Left ventricle myocardium inferior (tissue), 1 donor: ENCODE measurements around the gene LSR. TPM values are rescaled to one million over a fixed set of nuclear protein-coding genes. Genes with fewer than 3 reads are reported as not detected.

Source experiments
- DNase-seq: peaks from one replicate; pipeline ENCODE4 v3.0.0-alpha.2; 2020
- H3K27ac ChIP-seq: fragments of 200-600 bp; replicated peaks from 2 replicates; pipeline ENCODE4 v1.8.0; 2021
- H3K27me3 ChIP-seq: fragments of 200-600 bp; 2 replicates; pipeline ENCODE4 v1.8.0; 2021; ENCODE audit warnings: low read depth
- H3K36me3 ChIP-seq: fragments of 200-600 bp; 2 replicates; pipeline ENCODE4 v1.8.0; 2021
- H3K4me1 ChIP-seq: fragments of 200-600 bp; 2 replicates; pipeline ENCODE4 v1.8.0; 2021
- H3K4me3 ChIP-seq: fragments of 200-600 bp; 2 replicates; pipeline ENCODE4 v1.8.0; 2021; ENCODE audit warnings: mild to moderate bottlenecking, moderate library complexity
- H3K9me3 ChIP-seq: fragments of 200-600 bp; replicated peaks from 2 replicates; pipeline ENCODE4 v1.8.0; 2021
- intact Hi-C: fragments of 100-400 bp; cut with micrococcal nuclease; formaldehyde crosslinking; loops from one replicate; pipeline ENCODE4 v1.11.0; 2022
- total RNA-seq: library from RNA; stranded (reverse); fragmentation: NEBNext Ultra II Directional; extraction: Animal tissue kit (Norgen Biotek cat#: 25700); gene quantifications from one replicate; pipeline ENCODE4 v1.2.1, GENCODE V29; 2021
- TF ChIP-seq, protein P1 (sequence below): fragments of 200-600 bp; IDR thresholded peaks from 2 replicates; pipeline ENCODE4 v1.8.0; 2021; ENCODE audit warnings: antibody characterized with exemption, mild to moderate bottlenecking, borderline replicate concordance
- donor health status: DM: no; HTN: yes; CAD: no; lungs with severe emphysema.

Gene LSR
- total RNA-seq, 1 donor from 2014 or later, result 4.5 TPM

DNA sequence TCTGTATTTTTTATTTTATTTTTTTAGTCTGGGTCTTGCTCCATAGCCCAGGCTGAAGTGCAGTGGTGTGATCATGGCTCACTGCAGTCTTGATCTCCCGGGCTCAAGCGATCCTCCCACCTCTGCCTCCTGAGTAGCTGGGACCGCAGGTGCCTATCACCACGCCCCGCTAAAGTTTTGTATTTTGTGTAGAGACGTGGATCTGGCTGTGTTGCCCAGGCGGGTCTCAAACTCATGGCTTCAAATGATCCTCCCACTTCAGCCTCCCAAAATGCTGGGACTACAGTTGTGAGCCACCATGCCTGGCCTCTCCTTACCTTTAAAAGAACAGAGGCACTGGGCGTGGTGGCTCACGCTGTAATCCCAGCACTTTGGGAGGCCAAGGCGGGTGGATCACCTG, 38.9 kb downstream of the LSR start:
- Histone ChIP-seq H3K27me3 (peaks cover 78% of the 10 kb centered on the region), H3K9me3 (no peaks in the 10 kb centered on the region), H3K4me1 (no peaks in the 10 kb centered on the region), H3K4me3 (no peak overlapping the region), H3K36me3 (no peaks in the 10 kb centered on the region), H3K27ac (no peak overlapping the region)
- TF ChIP-seq, protein P1, sequence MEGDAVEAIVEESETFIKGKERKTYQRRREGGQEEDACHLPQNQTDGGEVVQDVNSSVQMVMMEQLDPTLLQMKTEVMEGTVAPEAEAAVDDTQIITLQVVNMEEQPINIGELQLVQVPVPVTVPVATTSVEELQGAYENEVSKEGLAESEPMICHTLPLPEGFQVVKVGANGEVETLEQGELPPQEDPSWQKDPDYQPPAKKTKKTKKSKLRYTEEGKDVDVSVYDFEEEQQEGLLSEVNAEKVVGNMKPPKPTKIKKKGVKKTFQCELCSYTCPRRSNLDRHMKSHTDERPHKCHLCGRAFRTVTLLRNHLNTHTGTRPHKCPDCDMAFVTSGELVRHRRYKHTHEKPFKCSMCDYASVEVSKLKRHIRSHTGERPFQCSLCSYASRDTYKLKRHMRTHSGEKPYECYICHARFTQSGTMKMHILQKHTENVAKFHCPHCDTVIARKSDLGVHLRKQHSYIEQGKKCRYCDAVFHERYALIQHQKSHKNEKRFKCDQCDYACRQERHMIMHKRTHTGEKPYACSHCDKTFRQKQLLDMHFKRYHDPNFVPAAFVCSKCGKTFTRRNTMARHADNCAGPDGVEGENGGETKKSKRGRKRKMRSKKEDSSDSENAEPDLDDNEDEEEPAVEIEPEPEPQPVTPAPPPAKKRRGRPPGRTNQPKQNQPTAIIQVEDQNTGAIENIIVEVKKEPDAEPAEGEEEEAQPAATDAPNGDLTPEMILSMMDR, result no peak
- DNase-seq, result no peak
- intact Hi-C loops, result no loop called here

DNA sequence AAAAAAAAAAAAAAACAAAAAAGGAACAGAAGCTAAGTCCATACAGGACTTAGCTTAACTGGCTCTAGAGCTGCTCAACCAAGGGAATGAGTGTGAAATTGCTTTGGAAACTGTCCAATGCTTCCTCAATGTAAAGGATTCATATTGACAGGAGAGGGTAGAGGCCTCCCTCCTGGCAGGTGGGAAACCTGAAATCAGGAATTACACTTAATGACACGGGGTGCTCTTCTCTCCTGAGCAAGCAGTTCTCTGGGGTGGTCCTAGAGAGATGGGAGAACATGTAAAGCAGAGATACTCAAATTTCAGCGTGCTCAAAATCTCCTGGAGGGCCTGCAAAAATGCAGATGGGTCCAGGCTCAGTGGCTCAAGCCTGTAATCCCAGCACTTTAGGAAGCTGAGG, 39.5 kb downstream of the LSR start:
- TF ChIP-seq, protein P1, result no peak
- H3K4me3 ChIP-seq, result no peak overlapping the region
- DNase-seq, result no peak
- peaks cover 78% of the 10 kb centered on the region for H3K27me3 ChIP-seq
- H3K36me3 ChIP-seq, result no peaks in the 10 kb centered on the region
- intact Hi-C loops, result no loop called here
- H3K27ac ChIP-seq, result no peak overlapping the region
- no peaks in the 10 kb centered on the region for H3K9me3 ChIP-seq
- no peaks in the 10 kb centered on the region for H3K4me1 ChIP-seq

DNA sequence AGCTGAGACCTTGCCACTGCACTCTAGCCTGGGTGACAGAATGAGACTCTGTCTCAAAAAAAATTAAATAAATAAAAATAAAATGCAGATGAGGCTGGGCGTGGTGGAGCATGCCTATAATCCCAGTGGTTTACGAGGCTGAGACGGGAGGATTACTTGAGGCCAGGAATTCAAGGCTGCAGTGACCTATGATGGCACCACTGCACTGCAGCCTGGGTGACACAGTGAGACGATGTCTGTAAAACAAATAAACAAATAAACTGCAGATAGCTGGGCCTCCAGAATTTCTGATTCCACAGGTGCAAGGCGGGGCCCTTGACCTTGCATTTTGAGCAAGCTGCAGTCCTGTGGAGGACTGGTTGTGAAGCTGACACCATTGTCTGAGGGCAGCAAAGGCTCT, 40.1 kb downstream of the LSR start:
- H3K4me1 ChIP-seq, result no peaks in the 10 kb centered on the region
- no peaks in the 10 kb centered on the region for H3K9me3 ChIP-seq
- intact Hi-C loops, result no loop called here
- H3K4me3 ChIP-seq, result no peak overlapping the region
- no peak for DNase-seq
- peaks cover 78% of the 10 kb centered on the region for H3K27me3 ChIP-seq
- TF ChIP-seq, protein P1, result no peak
- H3K27ac ChIP-seq, result no peak overlapping the region
- H3K36me3 ChIP-seq, result no peaks in the 10 kb centered on the region

DNA sequence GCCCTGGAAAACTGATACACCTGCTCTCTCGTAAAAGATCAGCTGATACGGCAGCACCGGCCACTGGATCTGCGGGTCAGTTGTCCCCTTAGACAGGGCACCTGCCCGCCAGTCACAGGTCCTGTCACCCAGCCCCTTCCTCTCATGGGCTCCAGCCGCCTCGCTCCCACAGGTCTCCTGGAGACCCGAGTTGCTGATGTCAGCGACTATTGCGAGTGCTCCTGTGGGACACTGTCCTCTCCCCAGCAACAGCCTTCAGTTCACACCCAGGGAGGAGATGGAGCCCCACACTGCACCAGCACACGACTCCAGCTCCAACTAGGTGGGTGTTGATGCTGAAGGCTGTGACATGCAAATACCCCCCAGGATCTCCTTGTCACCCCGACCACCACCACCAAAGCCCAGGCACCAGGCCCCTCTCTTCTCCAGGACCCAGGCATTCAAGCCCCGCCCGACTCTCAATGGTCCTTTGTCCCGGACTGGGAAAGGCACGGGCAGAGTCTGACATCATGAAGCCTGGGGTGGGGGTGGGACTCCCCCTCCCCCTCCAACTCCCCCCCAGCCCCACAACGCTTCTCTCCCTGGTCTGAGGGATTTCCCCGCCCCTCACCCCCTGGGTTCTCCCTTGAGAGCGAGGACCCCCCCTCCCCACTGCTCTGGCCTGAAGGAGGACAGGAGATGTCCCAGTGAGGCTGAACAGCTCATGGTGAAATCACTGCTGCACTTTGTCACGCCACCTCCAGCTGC, 41.8 kb downstream of the LSR start:
- no peaks in the 10 kb centered on the region for H3K9me3 ChIP-seq
- H3K4me1 ChIP-seq, result no peaks in the 10 kb centered on the region
- no peak for DNase-seq
- intact Hi-C loops, result no loop called here
- no peak overlapping the region for H3K27ac ChIP-seq
- TF ChIP-seq, protein P1, result no peak
- no peak overlapping the region for H3K4me3 ChIP-seq
- no peaks in the 10 kb centered on the region for H3K36me3 ChIP-seq
- H3K27me3 ChIP-seq, result peaks cover 81% of the 10 kb centered on the region

DNA sequence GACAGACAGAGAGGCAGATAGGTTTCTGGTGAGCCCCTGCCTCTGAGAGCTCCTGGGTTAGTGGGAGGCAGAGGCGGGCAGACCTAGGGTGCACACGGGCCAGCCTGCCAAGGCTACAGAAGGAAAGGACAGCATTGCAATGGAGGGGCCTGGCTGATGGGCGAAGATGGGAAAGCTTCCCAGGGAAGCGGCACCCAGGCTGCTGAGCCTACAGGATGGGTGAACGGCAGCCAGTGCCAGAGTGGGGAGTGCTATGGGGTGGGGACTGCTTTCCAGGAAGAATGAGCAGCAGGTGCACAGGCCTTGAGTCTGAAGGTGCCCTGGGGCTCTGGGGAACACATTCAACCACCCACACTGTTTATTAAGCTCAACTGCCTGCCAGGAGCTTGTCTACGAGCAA, 42.5 kb downstream of the LSR start:
- TF ChIP-seq, protein P1, result no peak
- intact Hi-C loops, result no loop called here
- Histone ChIP-seq H3K36me3 (no peaks in the 10 kb centered on the region), H3K9me3 (no peaks in the 10 kb centered on the region), H3K4me3 (no peak overlapping the region), H3K27me3 (peaks cover 80% of the 10 kb centered on the region), H3K4me1 (no peaks in the 10 kb centered on the region), H3K27ac (no peak overlapping the region)
- no peak for DNase-seq
